ENCODE measurements around the gene STK24. TPM values are rescaled to one million over a fixed set of nuclear protein-coding genes. Genes with fewer than 3 reads are reported as not detected.

Gene STK24
- total and polyA plus RNA-seq, 2 of the 4 experiments (the other 2 are of a cell fraction) = 29.2 to 43.4 TPM

DNA sequence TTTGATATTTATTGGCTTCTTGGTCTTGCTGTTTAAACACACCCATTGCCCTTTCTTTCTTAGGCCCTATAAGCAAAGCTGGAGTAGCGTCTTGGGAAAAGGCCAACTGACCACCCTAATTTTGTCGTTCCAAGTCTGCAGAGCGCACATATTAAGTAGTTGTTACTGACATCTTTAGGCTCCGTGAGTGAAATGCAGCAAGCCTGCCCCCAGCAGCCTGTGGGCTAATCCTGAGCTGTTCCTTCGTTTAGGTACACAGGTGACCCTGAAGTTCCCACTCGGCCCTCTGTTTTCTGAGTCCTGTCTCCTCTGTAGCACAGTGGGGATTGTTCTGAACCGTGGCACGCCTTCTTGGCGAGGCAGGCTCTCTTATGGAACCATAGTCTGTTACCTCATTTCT, 170.5 kb downstream of the STK24 start:
- Histone ChIP-seq H3K18ac (ENCODE audit: low read depth, low read length) (no peak overlapping the region), H4K5ac (ENCODE audit: low read depth, low read length) (no peak overlapping the region), H4K8ac (ENCODE audit: low read depth in 2 of 2, low read length in 2 of 2) (no peak overlapping the region), H3K4me1 (ENCODE audit: control insufficient read depth, insufficient read depth, low read length) (no peaks in the 10 kb centered on the region), H3K4me2 (ENCODE audit: low read depth, low read length) (no peak overlapping the region), H3K9me1 (ENCODE audit: insufficient read depth, low read length) (peaks cover 19% of the 10 kb centered on the region), H2AK5ac (ENCODE audit: low read depth, low read length) (no peak overlapping the region), H3K27me3 (ENCODE audit: control insufficient read depth, insufficient read depth, low read length) (no peaks in the 10 kb centered on the region), H3K79me1 (ENCODE audit: low read depth in 1 of 2, low read length in 2 of 2) (peaks cover 11 to 37% of the 10 kb centered on the region in 2 experiments; a peak in 3 of 4 replicates), H3K36me3 (ENCODE audit: control insufficient read depth, insufficient read depth, low read length) (peaks cover 41% of the 10 kb centered on the region), H2BK5ac (ENCODE audit: low read depth, low read length, poor library complexity, severe bottlenecking) (no peak overlapping the region), H4K20me1 (ENCODE audit: insufficient read depth, low read length) (peaks cover 3% of the 10 kb centered on the region; the same call in 1 of the 2 replicates), H3K14ac (replicated peaks; ENCODE audit: low read depth, low read length) (no peak overlapping the region), H3K4me3 (ENCODE audit: insufficient read depth, low read depth, low read length) (no peak overlapping the region), H2BK120ac (ENCODE audit: low read depth, low read length) (no peak overlapping the region), H3K4ac (ENCODE audit: low read depth, low read length) (no peak overlapping the region; the same call in 1 of the 2 replicates), H3K27ac (ENCODE audit: insufficient read depth, low read length) (no peak overlapping the region), H3K9me3 (ENCODE audit: control insufficient read depth, insufficient read depth, low read length) (no peaks in the 10 kb centered on the region), H4K91ac (ENCODE audit: insufficient read depth, low read depth, low read length) (no peak overlapping the region), H2BK20ac (ENCODE audit: low read depth, low read length) (no peak overlapping the region), H3K9ac (ENCODE audit: low read depth, low read length) (no peak overlapping the region), H2BK15ac (ENCODE audit: low read depth, low read length) (no peak overlapping the region), H3K23ac (ENCODE audit: low read depth, low read length) (no peak overlapping the region), H2AK9ac (replicated peaks; ENCODE audit: low read depth, low read length, poor library complexity) (no peak overlapping the region), H2AFZ (replicated peaks; ENCODE audit: low read length, poor library complexity) (no peak overlapping the region), H3K56ac (ENCODE audit: extremely low read depth, insufficient read depth, low read length) (no peak overlapping the region)
- DNase-seq = no peak
- ATAC-seq (ENCODE audit: low read depth) = no peak
- WGBS, 2 experiments (ENCODE audit: extremely low coverage in 2 of 2, insufficient read length in 1 of 2) = 59% methylated on average over 5 of the region's 9 CpGs; no CpG with 5 or more reads in 1 of the 2 experiments
- intact Hi-C loops (cut with micrococcal nuclease) (no loop called here), in situ Hi-C loops (cut with MboI; ENCODE audit: low sequenced_read_pairs) (no loop called here), dilution Hi-C loops (cut with HindIII; ENCODE audit: low sequenced_read_pairs, unreplicated experiment) (no loop called here)
- ChIA-PET CTCF (interaction anchor here (0.6 kb wide), 1 partner anchor 430 kb away, joined by 3 read pairs; no protein-coding TSS in a partner anchor), POLR2A (ENCODE audit: unreplicated experiment) (no interaction called here)
- no TSS peak for BruUV-seq (replicated peaks)
- TF ChIP-seq MAZ (IDR thresholded peaks at IDR 0.05; ENCODE audit: borderline replicate concordance, low read depth, low read length) = no peak
- no peak for TF ChIP-seq SMC3 (IDR thresholded peaks at IDR 0.05; ENCODE audit: low read depth, low read length)
- TF ChIP-seq RAD21 (IDR thresholded peaks at IDR 0.05; ENCODE audit: low read length) = no peak
- TF ChIP-seq, protein P1, sequence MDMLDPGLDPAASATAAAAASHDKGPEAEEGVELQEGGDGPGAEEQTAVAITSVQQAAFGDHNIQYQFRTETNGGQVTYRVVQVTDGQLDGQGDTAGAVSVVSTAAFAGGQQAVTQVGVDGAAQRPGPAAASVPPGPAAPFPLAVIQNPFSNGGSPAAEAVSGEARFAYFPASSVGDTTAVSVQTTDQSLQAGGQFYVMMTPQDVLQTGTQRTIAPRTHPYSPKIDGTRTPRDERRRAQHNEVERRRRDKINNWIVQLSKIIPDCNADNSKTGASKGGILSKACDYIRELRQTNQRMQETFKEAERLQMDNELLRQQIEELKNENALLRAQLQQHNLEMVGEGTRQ (IDR thresholded peaks at IDR 0.05; ENCODE audit: low read depth, low read length) = no peak
- no peak for TF ChIP-seq ELK1 (IDR thresholded peaks at IDR 0.05; ENCODE audit: borderline replicate concordance, low read depth, low read length)
- no peak for TF ChIP-seq MAFK (IDR thresholded peaks at IDR 0.05; ENCODE audit: low read depth, low read length)
- no peak for TF ChIP-seq POLR2A (IDR thresholded peaks at IDR 0.05; ENCODE audit: low read depth, low read length)
- no peak for TF ChIP-seq CTCF (conservative IDR thresholded peaks at IDR 0.05; ENCODE audit: low read depth, low read length)
- TF ChIP-seq CEBPB (IDR thresholded peaks at IDR 0.05; ENCODE audit: low read depth, low read length) = no peak
- no peak for TF ChIP-seq RFX5 (IDR thresholded peaks at IDR 0.05; ENCODE audit: low read depth, low read length)
- TF ChIP-seq RCOR1 (IDR thresholded peaks at IDR 0.05; ENCODE audit: insufficient replicate concordance, low read length) = no peak
- TF ChIP-seq FOS (IDR thresholded peaks at IDR 0.05; ENCODE audit: low read depth, low read length) = no peak
- TF ChIP-seq CHD1 (IDR thresholded peaks at IDR 0.05; ENCODE audit: low read depth, low read length) = no peak
- no peak for TF ChIP-seq BHLHE40 (IDR thresholded peaks at IDR 0.05; ENCODE audit: low read depth, low read length)
- TF ChIP-seq NFE2L2 (IDR thresholded peaks at IDR 0.05; ENCODE audit: low read depth, low read length) = no peak
- no peak for TF ChIP-seq MXI1 (IDR thresholded peaks at IDR 0.05; ENCODE audit: borderline replicate concordance, low read depth, low read length)
